Nephron (organoid): ENCODE results near the gene CFP.

Experiments
- H3K27ac Mint-ChIP-seq, 3 experiments: 2 replicates each; pipeline ENCODE4 v1.8.0; 2020; ENCODE audit warnings: mixed read lengths in 3 of 3, mild to moderate bottlenecking in 2 of 3, moderate library complexity in 1 of 3
- H3K27me3 Mint-ChIP-seq: 2 replicates; pipeline ENCODE4 v1.8.0; 2021; ENCODE audit warnings: low read depth, mild to moderate bottlenecking, moderate library complexity, mixed read lengths
- H3K36me3 Mint-ChIP-seq: 2 replicates; pipeline ENCODE4 v1.8.0; 2020; ENCODE audit warnings: low read depth, mixed read lengths
- H3K4me1 Mint-ChIP-seq: 2 replicates; pipeline ENCODE4 v1.8.0; 2020; ENCODE audit warnings: mixed read lengths
- H3K4me3 Mint-ChIP-seq, 3 experiments: 2 replicates each; pipeline ENCODE4 v1.8.0; 2020; ENCODE audit warnings: mild to moderate bottlenecking in 3 of 3, mixed read lengths in 3 of 3, moderate library complexity in 2 of 3
- H3K9me3 Mint-ChIP-seq: 2 replicates; pipeline ENCODE4 v1.8.0; 2020; ENCODE audit warnings: mixed read lengths
- TF ChIP-seq, protein P1 (sequence below), 3 experiments: fragments of 200-600 bp; sonication (generic); IDR thresholded peaks; one replicate each; pipeline ENCODE4 v1.5.0; 2021; ENCODE audit warnings: antibody characterized with exemption in 3 of 3; ENCODE audit not compliant: unreplicated experiment in 3 of 3

CFP gene

GRCh38 chrX:47650164-47651042 is 20.7 kb upstream of the CFP start, which contains the start of gene ELK1:
TSS of gene ELK1 (minus strand) at chrX:47650563. CDS start at chrX:47641441, 9,122 bp downstream.
- H3K27me3 Mint-ChIP-seq = no peaks in the 10 kb centered on the region
- TF ChIP-seq, protein P1, sequence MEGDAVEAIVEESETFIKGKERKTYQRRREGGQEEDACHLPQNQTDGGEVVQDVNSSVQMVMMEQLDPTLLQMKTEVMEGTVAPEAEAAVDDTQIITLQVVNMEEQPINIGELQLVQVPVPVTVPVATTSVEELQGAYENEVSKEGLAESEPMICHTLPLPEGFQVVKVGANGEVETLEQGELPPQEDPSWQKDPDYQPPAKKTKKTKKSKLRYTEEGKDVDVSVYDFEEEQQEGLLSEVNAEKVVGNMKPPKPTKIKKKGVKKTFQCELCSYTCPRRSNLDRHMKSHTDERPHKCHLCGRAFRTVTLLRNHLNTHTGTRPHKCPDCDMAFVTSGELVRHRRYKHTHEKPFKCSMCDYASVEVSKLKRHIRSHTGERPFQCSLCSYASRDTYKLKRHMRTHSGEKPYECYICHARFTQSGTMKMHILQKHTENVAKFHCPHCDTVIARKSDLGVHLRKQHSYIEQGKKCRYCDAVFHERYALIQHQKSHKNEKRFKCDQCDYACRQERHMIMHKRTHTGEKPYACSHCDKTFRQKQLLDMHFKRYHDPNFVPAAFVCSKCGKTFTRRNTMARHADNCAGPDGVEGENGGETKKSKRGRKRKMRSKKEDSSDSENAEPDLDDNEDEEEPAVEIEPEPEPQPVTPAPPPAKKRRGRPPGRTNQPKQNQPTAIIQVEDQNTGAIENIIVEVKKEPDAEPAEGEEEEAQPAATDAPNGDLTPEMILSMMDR (IDR thresholded peaks at IDR 0.05; ENCODE audit: unreplicated experiment in 3 of 3) = no peak
- H3K36me3 Mint-ChIP-seq = peaks cover 20% of the 10 kb centered on the region
- peaks cover 13% of the 10 kb centered on the region for H3K9me3 Mint-ChIP-seq
- peak within 1 kb of the TSS; percentile 97 to 99 (median 98) for H3K27ac Mint-ChIP-seq
- peak within 1 kb of the TSS; percentile 91 to 92 (median 92) for H3K4me3 Mint-ChIP-seq
- H3K4me1 Mint-ChIP-seq = peaks cover 22% of the 10 kb centered on the region

- Mint-ChIP-seq H3K27me3 (no peaks in the 10 kb centered on the region), H3K27ac (peak overlapping the region; percentile 31 to 83 (median 77)), H3K36me3 (peaks cover 20% of the 10 kb centered on the region), H3K4me3 (peak overlapping the region; percentile 91 to 92 (median 92)), H3K4me1 (peaks cover 25% of the 10 kb centered on the region), H3K9me3 (peaks cover 13% of the 10 kb centered on the region)
- TF ChIP-seq, protein P1 (IDR thresholded peaks at IDR 0.05; ENCODE audit: unreplicated experiment in 3 of 3) = no peak
Measured at GRCh38 chrX:47649781-47650163, 20.0 kb upstream of the CFP start.

- Mint-ChIP-seq H3K27me3 (no peaks in the 10 kb centered on the region), H3K4me3 (peak overlapping the region; percentile 91 to 92 (median 92)), H3K4me1 (peaks cover 29% of the 10 kb centered on the region), H3K9me3 (peaks cover 13% of the 10 kb centered on the region), H3K27ac (peak overlapping the region; percentile 31 to 83 (median 77)), H3K36me3 (peaks cover 17% of the 10 kb centered on the region)
- TF ChIP-seq, protein P1 (IDR thresholded peaks at IDR 0.05; ENCODE audit: unreplicated experiment in 3 of 3) = no peak
Measured at GRCh38 chrX:47649271-47649670, 19.5 kb upstream of the CFP start.

DNA sequence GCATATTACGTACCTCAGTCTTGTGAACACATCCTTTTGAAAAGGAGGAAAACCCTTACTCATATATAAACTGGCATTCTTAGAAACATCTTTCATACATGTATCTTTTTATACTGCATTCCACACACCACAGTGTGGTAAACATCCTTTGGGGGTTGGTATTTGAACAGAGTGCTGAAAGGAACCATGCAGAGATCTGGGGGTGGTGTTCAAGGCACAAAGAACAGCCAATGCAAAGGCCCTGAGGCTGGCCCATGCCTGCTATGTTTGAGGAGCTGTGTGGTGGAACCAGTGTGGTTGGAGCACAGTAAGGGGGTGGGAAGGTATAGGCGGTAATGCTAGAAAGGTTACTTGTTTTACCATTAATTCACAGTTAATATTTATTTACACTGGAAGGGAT is 18.6 kb upstream of the CFP start:
- no peaks in the 10 kb centered on the region for H3K27me3 Mint-ChIP-seq
- TF ChIP-seq, protein P1 (IDR thresholded peaks at IDR 0.05; ENCODE audit: unreplicated experiment in 3 of 3) = no peak
- peaks cover 29% of the 10 kb centered on the region for H3K4me1 Mint-ChIP-seq
- peak overlapping the region in 1 of 3 experiments; percentile 37 for H3K27ac Mint-ChIP-seq
- peak overlapping the region; percentile 91 to 92 (median 92) for H3K4me3 Mint-ChIP-seq
- peaks cover 13% of the 10 kb centered on the region for H3K9me3 Mint-ChIP-seq
- peaks cover 16% of the 10 kb centered on the region for H3K36me3 Mint-ChIP-seq

DNA sequence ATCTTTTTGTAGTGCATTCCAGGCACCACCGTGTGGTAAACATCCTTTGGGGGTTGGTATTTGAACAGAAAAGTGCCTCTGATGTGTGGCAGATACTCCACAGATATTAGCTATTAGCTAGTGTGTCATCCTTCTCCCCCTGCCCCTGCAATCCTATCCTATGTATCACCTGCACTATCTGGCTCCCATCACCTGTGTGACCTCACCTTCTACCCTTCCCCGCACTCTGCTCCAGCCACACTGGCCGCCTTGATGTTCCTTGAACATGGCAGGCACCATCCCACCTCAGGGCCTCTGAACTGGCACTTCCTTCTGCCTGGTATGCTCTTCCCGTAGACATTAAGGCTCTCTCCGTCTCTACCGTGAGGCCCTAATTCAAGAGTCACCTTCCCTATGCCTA is 16.9 kb upstream of the CFP start:
- Mint-ChIP-seq H3K4me3 (no peak overlapping the region), H3K27me3 (no peaks in the 10 kb centered on the region), H3K9me3 (peaks cover 13% of the 10 kb centered on the region), H3K27ac (peak overlapping the region in 1 of 3 experiments; percentile 44), H3K4me1 (peaks cover 29% of the 10 kb centered on the region), H3K36me3 (peaks cover 22% of the 10 kb centered on the region)
- TF ChIP-seq, protein P1 (IDR thresholded peaks at IDR 0.05; ENCODE audit: unreplicated experiment in 3 of 3) = no peak
